LNCaP clone FGC (cell line): Measurements from ENCODE around the gene ERBB4.

Experiments used
- DNase-seq: peaks from one replicate; pipeline ENCODE4 v3.0.0-alpha.2; 2011; ENCODE audit warnings: low read depth
- H3K4me3 ChIP-seq: 2 replicates; pipeline ENCODE4 v1.5.1; 2011; ENCODE audit warnings: mild to moderate bottlenecking, low read depth, low read length, control low read depth
- TF ChIP-seq, protein P1 (sequence below): IDR thresholded peaks from 2 replicates; pipeline ENCODE4 v1.5.1; 2012; ENCODE audit warnings: mild to moderate bottlenecking; ENCODE audit not compliant: control insufficient read depth, insufficient read depth; ENCODE audit errors: extremely low read depth

ERBB4 gene

DNA sequence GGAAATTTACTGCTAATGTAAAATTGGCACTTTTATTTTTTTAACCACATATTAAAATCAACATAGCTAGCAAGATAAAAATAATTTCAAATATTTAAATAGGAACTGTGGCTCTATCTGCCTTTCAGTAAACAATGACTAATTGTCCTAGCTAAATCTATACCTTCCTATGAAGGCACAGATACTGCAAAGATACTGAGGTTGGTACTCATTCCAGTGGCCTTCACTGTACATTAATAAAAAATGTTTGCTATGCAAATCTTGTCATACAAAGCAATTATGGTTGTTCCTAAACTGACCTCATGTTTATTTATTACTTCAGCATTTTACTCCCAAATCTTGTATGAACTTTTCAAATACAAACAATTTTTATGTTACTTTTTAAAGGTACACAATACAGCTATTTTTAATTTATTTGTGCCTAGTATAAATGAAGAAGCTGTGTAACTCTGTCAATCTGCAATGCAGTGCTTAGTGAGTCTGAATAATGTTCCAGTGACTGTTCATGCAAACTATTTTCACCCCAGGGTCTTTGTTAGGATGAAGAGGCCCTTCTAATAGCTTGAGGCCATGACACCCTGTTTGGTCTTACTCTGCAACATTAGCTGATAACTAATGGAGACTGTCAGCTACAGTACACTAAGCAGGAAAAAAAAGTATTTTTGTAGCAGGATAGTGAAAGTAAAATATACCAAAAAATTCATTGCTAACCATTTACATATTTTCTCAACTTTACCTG lies 9.3 kb upstream of the ERBB4 start:
- TF ChIP-seq, protein P1, sequence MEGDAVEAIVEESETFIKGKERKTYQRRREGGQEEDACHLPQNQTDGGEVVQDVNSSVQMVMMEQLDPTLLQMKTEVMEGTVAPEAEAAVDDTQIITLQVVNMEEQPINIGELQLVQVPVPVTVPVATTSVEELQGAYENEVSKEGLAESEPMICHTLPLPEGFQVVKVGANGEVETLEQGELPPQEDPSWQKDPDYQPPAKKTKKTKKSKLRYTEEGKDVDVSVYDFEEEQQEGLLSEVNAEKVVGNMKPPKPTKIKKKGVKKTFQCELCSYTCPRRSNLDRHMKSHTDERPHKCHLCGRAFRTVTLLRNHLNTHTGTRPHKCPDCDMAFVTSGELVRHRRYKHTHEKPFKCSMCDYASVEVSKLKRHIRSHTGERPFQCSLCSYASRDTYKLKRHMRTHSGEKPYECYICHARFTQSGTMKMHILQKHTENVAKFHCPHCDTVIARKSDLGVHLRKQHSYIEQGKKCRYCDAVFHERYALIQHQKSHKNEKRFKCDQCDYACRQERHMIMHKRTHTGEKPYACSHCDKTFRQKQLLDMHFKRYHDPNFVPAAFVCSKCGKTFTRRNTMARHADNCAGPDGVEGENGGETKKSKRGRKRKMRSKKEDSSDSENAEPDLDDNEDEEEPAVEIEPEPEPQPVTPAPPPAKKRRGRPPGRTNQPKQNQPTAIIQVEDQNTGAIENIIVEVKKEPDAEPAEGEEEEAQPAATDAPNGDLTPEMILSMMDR = no peak
- DNase-seq = peak; percentile 22
- no peak overlapping the region for H3K4me3 ChIP-seq

- DNase-seq = no peak
Observed at GRCh38 chr2:212546669-212547068, 8.1 kb upstream of the ERBB4 start.

GRCh38 chr2:212540341-212540740 lies 1.7 kb upstream of the ERBB4 start:
- TF ChIP-seq, protein P1 = no peak
- DNase-seq = no peak
- no peak overlapping the region for H3K4me3 ChIP-seq

More at GRCh38 chr2:212546669-212547068, 8.1 kb upstream of the ERBB4 start:
- TF ChIP-seq, protein P1 = no peak
- no peak overlapping the region for H3K4me3 ChIP-seq

DNA sequence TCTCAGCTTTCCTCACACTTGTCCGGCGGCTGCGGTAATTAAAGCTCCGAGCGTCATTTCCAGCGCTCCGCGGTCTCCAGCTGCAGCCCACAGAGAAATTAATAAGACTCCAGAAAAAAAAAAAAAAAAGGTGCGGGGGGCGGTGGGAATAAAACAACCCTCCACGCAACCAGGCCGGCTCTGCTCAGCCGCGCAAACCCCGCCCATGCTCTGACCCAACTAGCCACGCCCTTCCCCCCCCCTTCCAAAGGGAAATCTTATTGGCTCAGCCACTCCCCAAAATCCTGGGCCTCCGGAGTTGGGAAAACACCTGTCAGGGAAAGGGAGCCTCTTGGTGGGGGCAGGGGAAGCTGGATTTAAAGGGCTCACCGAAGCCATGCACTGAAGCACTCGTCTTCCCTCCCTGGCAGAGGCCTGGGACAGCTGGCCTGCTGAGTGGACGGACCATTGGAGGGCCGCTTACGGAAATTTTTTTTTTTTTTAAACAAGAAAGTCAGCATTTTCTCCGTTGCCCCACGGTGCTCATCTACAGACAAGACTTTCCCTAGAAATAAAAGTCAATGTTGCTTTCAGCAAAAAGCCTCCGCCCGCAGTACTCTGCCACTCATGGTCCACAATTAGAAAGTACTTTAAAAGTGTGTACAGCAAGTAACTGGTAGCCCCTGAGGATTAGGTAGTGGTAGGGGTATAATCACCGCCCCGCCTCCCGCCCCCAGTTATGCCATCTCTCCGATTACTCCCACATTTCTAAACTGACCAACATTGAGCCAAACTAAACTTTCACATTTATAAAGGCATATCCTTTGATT lies 674 bp upstream of the ERBB4 start:
- TF ChIP-seq, protein P1 = no peak
- DNase-seq = no peak
- H3K4me3 ChIP-seq = peak overlapping the region; percentile 46

DNA sequence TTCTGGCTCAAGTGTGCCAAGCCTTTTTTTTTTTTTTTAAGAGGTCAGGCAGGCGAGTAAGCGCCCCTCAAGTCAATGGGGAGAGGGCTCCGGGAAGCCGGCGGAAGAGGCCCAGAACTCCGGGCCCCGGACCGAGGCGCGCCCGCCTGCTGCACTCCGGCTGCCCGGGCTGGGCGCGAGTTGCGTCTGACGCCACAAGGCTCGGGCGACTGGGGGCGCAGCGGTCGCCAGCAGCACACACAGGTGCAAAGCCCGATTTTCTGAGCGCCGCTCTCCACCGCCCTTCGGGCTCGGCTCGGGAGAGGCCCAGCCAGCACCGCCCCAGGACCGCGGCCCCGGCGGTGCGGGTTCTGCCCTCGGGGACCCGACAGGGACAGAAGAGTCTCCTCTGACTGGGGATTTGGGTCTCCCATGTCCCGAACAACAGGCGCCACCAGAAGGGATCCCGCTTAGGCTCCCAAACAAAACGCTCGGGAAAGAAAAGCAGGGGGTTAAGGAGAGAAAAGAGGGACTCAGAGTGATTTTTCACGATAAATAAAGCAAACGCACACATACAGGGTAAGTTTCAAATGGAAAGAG lies 787 bp downstream of the ERBB4 start:
- TF ChIP-seq, protein P1 = 0 out of 2 replicates have a peak, but pooled peaks have one; percentile 9
- DNase-seq = no peak
- peak overlapping the region; percentile 44 for H3K4me3 ChIP-seq

DNA sequence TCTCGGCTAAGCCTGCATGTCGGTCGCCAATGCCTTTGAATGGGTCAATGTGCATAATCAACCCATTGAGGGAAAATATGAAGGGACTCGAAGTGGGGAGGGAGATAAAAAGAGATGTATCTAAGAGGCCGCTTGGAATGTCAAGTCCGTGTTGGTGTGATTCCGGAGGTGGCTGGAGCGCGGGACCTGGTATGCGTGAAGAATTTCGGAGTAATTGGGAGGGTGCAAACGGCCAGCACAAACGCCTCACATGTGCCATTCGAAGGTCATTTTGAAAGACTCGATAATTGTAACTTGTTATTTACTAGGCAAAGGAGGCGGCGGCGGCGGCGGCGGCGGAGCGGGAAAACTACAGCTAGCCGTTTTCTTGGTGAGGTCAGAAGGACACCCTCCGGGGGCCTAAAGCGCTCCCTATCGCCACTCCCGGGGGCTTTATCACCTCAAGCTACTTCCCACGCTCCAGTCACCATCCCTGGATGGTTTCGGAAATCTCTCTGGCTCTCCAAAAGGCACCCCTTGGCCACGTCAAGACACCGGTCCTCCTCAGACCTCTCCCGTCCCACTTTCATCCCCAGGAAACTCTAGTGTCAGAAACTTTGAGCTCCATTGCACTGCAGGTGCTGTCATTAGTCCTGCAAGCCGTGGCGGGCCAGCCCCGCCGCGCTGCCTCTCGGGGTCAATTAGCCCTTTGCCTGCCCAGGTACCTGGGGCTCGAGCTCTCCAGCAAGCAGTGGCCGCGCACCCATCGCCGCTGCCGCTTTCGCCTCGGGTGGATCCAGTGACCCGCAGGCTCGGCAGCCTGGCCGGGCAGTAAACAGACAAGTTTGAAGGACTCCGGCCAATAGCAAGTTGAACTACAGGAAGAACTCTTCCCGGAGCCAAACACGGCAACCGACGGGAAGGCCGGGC lies 1.5 kb downstream of the ERBB4 start:
- peak overlapping the region; percentile 44 for H3K4me3 ChIP-seq
- TF ChIP-seq, protein P1 = no peak
- DNase-seq = peak; percentile 36
